Activated naive CD8-positive, alpha-beta T cell treated with anti-CD3 and anti-CD28 coated beads for 36 hours (primary cell): ENCODE results near the gene CORO2A. TPM values are rescaled to one million over a fixed set of nuclear protein-coding genes. Genes with fewer than 3 reads are reported as not detected.
"Not testable (repeated sequence)": the region's sequence is repeated elsewhere in the genome, so short reads cannot be mapped to it uniquely, and the experiment has no call there.

Experiments
- DNase-seq: peaks from one replicate; pipeline ENCODE4 v3.0.0; 2021
- H3K27ac Mint-ChIP-seq: one replicate; pipeline ENCODE4 v1.8.0; 2022; ENCODE audit warnings: mild to moderate bottlenecking, moderate library complexity, mixed read lengths
- H3K27me3 Mint-ChIP-seq: one replicate; pipeline ENCODE4 v1.8.0; 2022; ENCODE audit warnings: mild to moderate bottlenecking, mixed read lengths
- H3K36me3 Mint-ChIP-seq: one replicate; pipeline ENCODE4 v1.8.0; 2021; ENCODE audit warnings: mild to moderate bottlenecking, mixed read lengths
- H3K4me1 Mint-ChIP-seq: one replicate; pipeline ENCODE4 v1.8.0; 2021; ENCODE audit warnings: mixed read lengths
- H3K4me3 Mint-ChIP-seq: one replicate; pipeline ENCODE4 v1.8.0; 2022; ENCODE audit warnings: mild to moderate bottlenecking, moderate library complexity, mixed read lengths
- H3K9me3 Mint-ChIP-seq: one replicate; pipeline ENCODE4 v1.8.0; 2022; ENCODE audit warnings: mixed read lengths
- total RNA-seq, 2 experiments: library from RNA; stranded (reverse); gene quantifications; one replicate each; pipeline ENCODE4 v1.2.3, GENCODE V29; 2021

CORO2A gene
- total RNA-seq, 2 experiments from 2014 or later, result 8.2 TPM

DNA sequence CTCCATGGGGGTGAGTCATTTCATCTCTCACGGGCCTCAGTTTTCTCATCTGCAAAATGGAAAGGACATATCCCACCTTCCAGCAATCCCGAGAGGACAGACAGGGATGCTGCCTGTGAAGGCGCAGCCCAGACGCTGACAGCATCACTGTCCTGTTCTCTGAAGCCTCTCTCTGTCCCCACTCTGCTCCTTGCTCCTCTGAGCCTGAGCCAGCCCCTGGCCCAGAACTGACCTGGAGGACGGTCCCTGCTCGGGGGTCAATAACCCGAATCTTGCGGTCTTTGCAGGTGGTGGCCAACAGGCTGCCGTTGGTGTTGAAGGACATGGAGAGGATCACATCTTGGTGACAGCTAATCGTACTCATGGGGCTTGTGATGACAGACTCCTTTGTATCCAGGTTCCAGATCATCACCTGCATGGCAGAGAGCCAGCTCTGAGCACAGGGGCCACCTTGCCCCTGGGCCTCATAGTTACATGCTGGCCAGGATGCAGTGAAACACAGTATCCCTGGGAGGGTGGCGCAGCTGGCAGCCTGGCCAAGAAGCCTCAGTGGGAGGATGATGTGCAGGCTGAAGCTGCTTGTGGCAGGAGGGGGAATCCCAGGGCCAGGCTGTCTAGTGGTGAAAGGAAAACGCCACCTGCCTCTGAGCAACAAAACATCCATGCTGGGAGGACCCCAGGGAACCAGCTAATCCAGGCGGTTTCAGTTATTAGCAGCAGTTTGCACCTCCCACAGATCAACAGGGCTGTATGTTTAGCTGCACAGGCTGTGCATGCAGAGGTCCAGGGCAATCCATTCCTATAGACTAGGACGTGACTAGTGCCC lies 59.4 kb downstream of the CORO2A start:
- Mint-ChIP-seq H3K4me1 (peaks cover 2% of the 10 kb centered on the region), H3K9me3 (no peaks in the 10 kb centered on the region), H3K27me3 (no peaks in the 10 kb centered on the region), H3K27ac (no peak overlapping the region), H3K36me3 (no peaks in the 10 kb centered on the region), H3K4me3 (no peak overlapping the region)
- no peak for DNase-seq

- H3K4me3 Mint-ChIP-seq, result no peak overlapping the region
- no peak overlapping the region for H3K27ac Mint-ChIP-seq
- H3K4me1 Mint-ChIP-seq, result peaks cover 2% of the 10 kb centered on the region
- no peaks in the 10 kb centered on the region for H3K27me3 Mint-ChIP-seq
- no peaks in the 10 kb centered on the region for H3K36me3 Mint-ChIP-seq
- H3K9me3 Mint-ChIP-seq, result no peaks in the 10 kb centered on the region
- DNase-seq, result no peak
These were observed 60.3 kb downstream of the CORO2A start for GRCh38 chr9:98132158-98132557.

GRCh38 chr9:98130576-98131228 lies 61.7 kb downstream of the CORO2A start:
- Mint-ChIP-seq H3K9me3 (no peaks in the 10 kb centered on the region), H3K4me3 (no peak overlapping the region), H3K36me3 (peaks cover 3% of the 10 kb centered on the region), H3K27me3 (no peaks in the 10 kb centered on the region), H3K27ac (no peak overlapping the region), H3K4me1 (peaks cover 2% of the 10 kb centered on the region)
- no peak for DNase-seq

DNA sequence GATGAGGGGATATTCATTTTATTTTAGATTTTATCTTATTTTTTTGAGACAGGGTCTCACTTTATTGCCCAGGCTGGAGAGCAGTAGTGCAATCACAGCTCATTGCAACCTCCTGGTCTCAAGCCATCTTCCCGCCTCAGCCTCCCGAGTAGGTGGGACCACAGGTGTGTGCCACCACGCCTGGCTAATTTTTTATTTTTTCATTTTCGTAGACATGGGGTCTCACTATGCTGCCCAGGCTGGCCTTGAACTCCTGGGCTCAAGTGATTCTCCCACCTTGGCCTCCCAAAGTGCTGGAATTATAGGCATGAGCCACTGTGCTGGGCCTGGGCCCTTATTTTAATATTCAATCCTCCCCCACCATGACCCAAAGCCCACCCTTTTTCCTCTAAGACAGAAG lies 62.4 kb downstream of the CORO2A start:
- not testable (repeated sequence) for H3K36me3 Mint-ChIP-seq, DNase-seq, H3K4me1 Mint-ChIP-seq, H3K27me3 Mint-ChIP-seq, H3K4me3 Mint-ChIP-seq, H3K27ac Mint-ChIP-seq, H3K9me3 Mint-ChIP-seq

DNA sequence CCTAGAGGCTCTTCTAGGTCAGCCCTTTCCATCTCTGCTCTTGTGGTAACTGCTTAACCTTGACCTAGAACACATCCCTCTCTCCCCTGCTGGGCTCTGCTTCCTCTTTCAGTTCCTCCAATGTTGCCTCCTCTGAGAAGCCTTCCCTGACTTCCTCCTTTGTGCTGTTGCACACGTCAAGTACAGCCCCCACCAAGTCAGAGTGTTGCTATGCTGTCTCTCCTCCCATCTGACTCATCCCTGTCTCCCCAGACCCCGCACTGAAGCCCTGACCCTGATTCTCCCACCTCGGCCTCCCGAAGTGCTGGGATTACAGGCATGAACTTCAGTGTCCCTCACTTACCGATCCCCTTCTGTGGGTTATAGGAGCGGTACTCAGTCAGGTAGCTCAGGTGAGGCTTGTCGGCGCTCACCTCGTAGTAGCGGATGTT lies 63.0 kb downstream of the CORO2A start:
- H3K4me1 Mint-ChIP-seq, result peaks cover 2% of the 10 kb centered on the region
- peak overlapping the region; percentile 11 for H3K27ac Mint-ChIP-seq
- H3K4me3 Mint-ChIP-seq, result no peak overlapping the region
- H3K36me3 Mint-ChIP-seq, result peaks cover 3% of the 10 kb centered on the region
- no peak for DNase-seq
- no peaks in the 10 kb centered on the region for H3K9me3 Mint-ChIP-seq
- no peaks in the 10 kb centered on the region for H3K27me3 Mint-ChIP-seq

- H3K9me3 Mint-ChIP-seq, result no peaks in the 10 kb centered on the region
- no peak for DNase-seq
- H3K4me1 Mint-ChIP-seq, result peaks cover 2% of the 10 kb centered on the region
- H3K36me3 Mint-ChIP-seq, result peaks cover 3% of the 10 kb centered on the region
- H3K4me3 Mint-ChIP-seq, result no peak overlapping the region
- H3K27ac Mint-ChIP-seq, result no peak overlapping the region
- H3K27me3 Mint-ChIP-seq, result no peaks in the 10 kb centered on the region
These were observed 64.1 kb downstream of the CORO2A start for GRCh38 chr9:98128316-98128715.

GRCh38 chr9:98127226-98127625 lies 65.2 kb downstream of the CORO2A start:
- H3K36me3 Mint-ChIP-seq, result peaks cover 3% of the 10 kb centered on the region
- H3K4me1 Mint-ChIP-seq, result peaks cover 2% of the 10 kb centered on the region
- no peak overlapping the region for H3K27ac Mint-ChIP-seq
- no peaks in the 10 kb centered on the region for H3K27me3 Mint-ChIP-seq
- no peak overlapping the region for H3K4me3 Mint-ChIP-seq
- no peaks in the 10 kb centered on the region for H3K9me3 Mint-ChIP-seq
- no peak for DNase-seq

DNA sequence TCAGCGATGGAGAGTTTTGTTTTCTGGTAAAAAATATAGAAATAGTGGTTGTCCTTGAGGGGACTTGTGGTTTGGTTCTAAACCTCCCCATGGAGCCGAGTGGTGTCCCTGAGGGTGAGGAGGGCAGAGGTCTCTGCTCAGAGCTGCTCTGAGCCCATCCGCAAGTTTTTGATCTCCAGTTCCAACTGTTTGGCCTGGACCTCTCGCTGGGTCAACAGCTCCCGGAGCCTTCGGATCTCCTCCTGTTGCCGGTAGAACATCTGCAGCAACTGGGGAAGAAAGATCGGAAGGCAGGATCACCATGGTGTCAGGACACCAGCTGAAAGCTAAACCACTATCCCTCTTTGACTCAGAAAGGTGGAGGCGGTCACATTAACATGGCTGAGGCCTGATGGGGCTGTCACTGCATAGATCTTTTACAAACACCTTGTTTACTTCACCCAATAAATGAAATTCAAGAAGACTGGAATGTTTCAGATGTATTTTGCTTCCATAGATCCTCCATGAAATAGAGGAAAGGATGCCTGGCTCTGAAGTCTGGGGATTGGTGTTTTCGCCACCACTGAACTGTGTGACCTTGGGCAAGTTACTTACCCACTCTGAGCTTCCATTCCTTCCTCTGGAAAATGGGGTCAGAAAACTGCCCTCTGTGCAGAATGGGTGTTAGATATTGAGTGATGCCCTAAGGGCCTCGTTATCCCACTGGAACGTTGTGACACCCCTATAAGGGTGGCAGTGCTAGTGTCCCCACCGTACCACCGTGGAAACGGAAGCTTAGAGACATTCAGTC lies 67.6 kb downstream of the CORO2A start:
- H3K9me3 Mint-ChIP-seq, result no peaks in the 10 kb centered on the region
- H3K4me3 Mint-ChIP-seq, result no peak overlapping the region
- peaks cover 19% of the 10 kb centered on the region for H3K4me1 Mint-ChIP-seq
- no peak overlapping the region for H3K27ac Mint-ChIP-seq
- peaks cover 3% of the 10 kb centered on the region for H3K36me3 Mint-ChIP-seq
- H3K27me3 Mint-ChIP-seq, result no peaks in the 10 kb centered on the region
- DNase-seq, result no peak

DNA sequence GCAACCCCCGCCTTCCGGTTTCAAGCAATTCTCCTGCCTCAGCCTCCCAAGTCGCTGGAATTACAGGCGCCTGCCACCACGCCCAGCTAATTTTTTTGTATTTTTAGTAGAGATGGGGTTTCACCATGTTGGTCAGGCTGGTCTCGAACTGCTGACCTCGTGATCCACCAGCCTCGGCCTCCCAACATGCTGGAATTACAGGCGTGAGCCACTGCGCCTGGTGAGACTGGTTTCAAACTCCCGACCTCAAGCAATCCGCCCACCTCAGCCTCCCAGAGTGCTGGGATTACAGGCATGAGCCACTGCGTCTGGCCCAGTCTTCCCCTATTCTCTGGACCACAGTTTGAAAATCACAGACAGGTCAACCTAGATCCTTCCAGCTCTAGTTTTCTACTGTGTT lies 68.3 kb downstream of the CORO2A start:
- peaks cover 25% of the 10 kb centered on the region for H3K4me1 Mint-ChIP-seq
- H3K4me3 Mint-ChIP-seq, H3K27me3 Mint-ChIP-seq, DNase-seq, H3K27ac Mint-ChIP-seq, H3K36me3 Mint-ChIP-seq, H3K9me3 Mint-ChIP-seq: not testable (repeated sequence)

DNA sequence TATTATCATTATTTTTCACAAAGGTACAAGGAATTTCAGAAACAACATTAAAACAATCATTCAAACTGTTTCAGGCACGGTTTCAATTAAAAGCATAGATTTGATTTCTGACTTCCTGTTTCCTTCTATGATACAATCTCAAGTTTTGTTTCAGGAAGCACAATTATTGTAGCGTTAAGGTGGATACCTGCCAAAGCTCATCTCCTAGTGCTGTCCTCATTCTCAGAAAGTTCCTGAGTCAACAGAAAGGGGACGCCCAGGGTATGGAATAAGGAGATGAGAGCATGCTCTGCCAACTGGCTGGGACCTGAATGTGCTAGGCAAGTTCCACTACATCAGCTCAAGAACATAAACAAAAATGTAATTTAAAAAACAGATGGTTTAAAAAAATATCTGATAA lies 71.4 kb downstream of the CORO2A start:
- Mint-ChIP-seq H3K27me3 (no peaks in the 10 kb centered on the region), H3K27ac (no peak overlapping the region), H3K4me3 (peak overlapping the region; percentile 65), H3K36me3 (peaks cover 20% of the 10 kb centered on the region), H3K9me3 (no peaks in the 10 kb centered on the region), H3K4me1 (peaks cover 36% of the 10 kb centered on the region)
- no peak for DNase-seq

GRCh38 chr9:98120476-98120875 lies 72.0 kb downstream of the CORO2A start:
- H3K4me1 Mint-ChIP-seq, result peaks cover 36% of the 10 kb centered on the region
- peak overlapping the region; percentile 92 for H3K27ac Mint-ChIP-seq
- peaks cover 20% of the 10 kb centered on the region for H3K36me3 Mint-ChIP-seq
- no peak for DNase-seq
- H3K4me3 Mint-ChIP-seq, result peak overlapping the region; percentile 65
- H3K27me3 Mint-ChIP-seq, result no peaks in the 10 kb centered on the region
- no peaks in the 10 kb centered on the region for H3K9me3 Mint-ChIP-seq

DNA sequence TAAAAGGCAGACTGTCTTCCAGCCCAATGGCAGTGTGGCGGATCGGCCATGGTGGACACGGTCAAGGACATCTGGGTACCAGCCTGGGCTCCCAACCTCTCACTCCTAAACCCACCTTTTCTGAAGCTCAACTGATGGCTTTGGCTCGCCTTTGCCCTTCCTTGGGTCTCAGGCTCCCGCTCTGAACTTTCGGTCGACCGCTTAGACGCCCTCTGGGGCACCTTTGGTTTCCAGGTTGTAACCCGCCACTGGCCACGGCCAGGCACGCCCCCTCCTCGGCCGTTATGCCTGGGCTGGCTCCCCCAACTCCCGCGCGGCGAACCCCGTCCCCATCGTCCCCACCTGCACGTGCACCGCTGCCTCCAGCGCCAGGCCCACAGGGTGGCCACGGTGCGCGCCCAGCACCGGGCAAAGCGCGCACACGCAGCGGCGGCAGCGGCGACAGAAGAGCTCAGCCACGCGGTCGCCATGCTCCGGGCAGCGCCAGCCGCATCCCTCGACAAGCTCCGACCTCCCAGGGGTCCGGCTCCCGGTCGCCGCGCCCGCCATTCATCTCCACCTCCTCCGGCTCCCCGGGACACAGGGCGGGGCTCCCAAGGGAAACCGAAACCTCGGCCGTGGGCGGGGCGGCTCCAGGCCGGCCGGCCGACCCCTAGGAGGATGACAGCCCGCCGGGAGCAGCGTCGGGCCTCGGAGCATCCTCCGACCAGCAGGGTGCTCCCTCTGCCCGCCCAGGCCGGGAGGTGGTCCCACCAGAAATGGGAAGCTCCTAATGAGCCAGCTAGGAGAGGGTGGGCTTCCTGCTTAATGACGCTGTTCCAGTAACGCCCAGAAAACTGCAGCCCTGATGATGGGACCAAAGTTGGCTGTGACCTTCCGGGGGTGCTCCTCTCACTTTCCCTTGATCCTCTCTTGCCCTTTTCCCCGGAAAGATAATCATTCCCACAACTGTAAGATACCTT lies 73.5 kb downstream of the CORO2A start, which contains the start of gene TRIM14:
TSS of gene TRIM14 (minus strand) at position 583 of the 962 bp plus-strand sequence. CDS start at position 549, 34 bp downstream.
- peak; percentile 79 for DNase-seq
- Mint-ChIP-seq H3K4me1 (peaks cover 36% of the 10 kb centered on the region), H3K4me3 (peak within 1 kb of the TSS; percentile 94), H3K9me3 (no peaks in the 10 kb centered on the region), H3K27me3 (no peaks in the 10 kb centered on the region), H3K36me3 (peaks cover 21% of the 10 kb centered on the region), H3K27ac (peak within 1 kb of the TSS; percentile 92)

GRCh38 chr9:98117984-98118639 lies 74.3 kb downstream of the CORO2A start:
- Mint-ChIP-seq H3K27ac (peak overlapping the region; percentile 92), H3K36me3 (peaks cover 24% of the 10 kb centered on the region), H3K4me1 (peaks cover 36% of the 10 kb centered on the region), H3K27me3 (no peaks in the 10 kb centered on the region), H3K9me3 (no peaks in the 10 kb centered on the region), H3K4me3 (peak overlapping the region; percentile 94)
- peak; percentile 44 for DNase-seq

DNA sequence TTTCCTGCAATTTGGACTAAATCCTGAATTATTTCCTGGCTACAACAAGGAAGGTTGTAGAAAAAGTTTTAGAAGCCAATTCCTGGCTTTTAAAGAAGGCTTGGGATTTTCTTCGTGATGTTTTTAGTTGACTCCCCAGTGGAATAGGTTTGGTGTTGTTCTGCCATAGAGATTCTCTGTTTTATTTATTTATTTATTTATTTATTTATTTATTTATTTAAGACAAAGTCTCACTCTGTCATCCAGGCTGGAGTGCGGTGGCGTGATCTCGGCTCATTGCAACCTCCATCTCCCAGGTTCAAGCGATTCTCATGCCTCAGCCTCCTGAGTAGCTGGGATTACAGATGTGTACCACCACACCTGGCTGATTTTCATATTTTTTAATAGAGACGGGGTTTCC lies 75.3 kb downstream of the CORO2A start:
- not testable (repeated sequence) for H3K27me3 Mint-ChIP-seq
- peaks cover 38% of the 10 kb centered on the region for H3K4me1 Mint-ChIP-seq
- peaks cover 29% of the 10 kb centered on the region for H3K36me3 Mint-ChIP-seq

More for the DNA sequence above, 75.3 kb downstream of the CORO2A start:
- DNase-seq, H3K27ac Mint-ChIP-seq, H3K9me3 Mint-ChIP-seq: not testable (repeated sequence)
- peak overlapping the region; percentile 94 for H3K4me3 Mint-ChIP-seq
